Left lung (tissue), 10 donors: Measurements from ENCODE around the gene SLC22A14. TPM values are rescaled to one million over a fixed set of nuclear protein-coding genes. Genes with fewer than 3 reads are reported as not detected.

Source experiments
- ATAC-seq: fragments of 200-7000 bp; cut with Tn5 transposase; one replicate; pipeline ENCODE4 v1.9.1; 2020; ENCODE audit warnings: moderate library complexity
- DNase-seq, 4 donors: peaks; one replicate each; pipeline ENCODE4 v3.0.0-alpha.2; 2013 to 2020
- H3K27ac ChIP-seq, 2 donors: fragments of 200-600 bp; sonication (generic) in 1 of 2; one replicate each; pipeline versions ENCODE4 v1.5.0 to v1.8.0; 2020 to 2021
- H3K27me3 ChIP-seq, 2 donors: fragments of 200-600 bp; sonication (generic) in 1 of 2; one replicate each; pipeline versions ENCODE4 v1.5.0 to v1.8.0; 2020 to 2021
- H3K36me3 ChIP-seq, 2 donors: fragments of 200-600 bp; sonication (generic) in 1 of 2; one replicate each; pipeline versions ENCODE4 v1.5.0 to v1.8.0; 2020 to 2021
- H3K4me1 ChIP-seq, 2 donors: fragments of 200-600 bp; one replicate each; pipeline ENCODE4 v1.8.0; 2021
- H3K4me3 ChIP-seq, 2 donors: fragments of 200-600 bp; sonication (generic) in 1 of 2; one replicate each; pipeline versions ENCODE4 v1.5.0 to v1.8.0; 2020 to 2021; ENCODE audit warnings: mild to moderate bottlenecking in 1 of 2
- H3K9me3 ChIP-seq, 2 donors: fragments of 200-600 bp; sonication (generic) in 1 of 2; one replicate each; pipeline versions ENCODE4 v1.5.0 to v1.8.0; 2020 to 2021
- CTCF ChIP-seq, 2 donors: fragments of 200-600 bp; sonication (generic) in 1 of 2; IDR thresholded peaks; one replicate each; pipeline versions ENCODE4 v1.5.0 to v1.8.0; 2021; ENCODE audit warnings: antibody characterized with exemption in 2 of 2
- intact Hi-C, 2 donors: fragments of 100-400 bp; cut with DNase I; formaldehyde crosslinking; loops; one replicate each; pipeline versions ENCODE4 v1.11.2 to v1.14.2; 2022
- polyA plus RNA-seq, 6 donors: library from polyadenylated mRNA; unstranded; fragments of 120-200 nt; gene quantifications; one replicate each; pipeline ENCODE4 v1.2.1, GENCODE V29; 2013; ENCODE audit not compliant: insufficient read length in 6 of 6
- total RNA-seq, 2 donors: library from RNA; stranded (reverse); fragmentation: NEBNext Ultra II Directional; extraction: Animal tissue kit (Norgen Biotek cat#: 25700); gene quantifications; one replicate each; pipeline ENCODE4 v1.2.1, GENCODE V29; 2021
- donor health status: DM: no; HTN: yes; CAD: no.
- donor health status: DM: no; HTN: no; CAD: no.

The SLC22A14 gene
- total and polyA plus RNA-seq, 8 donors, result 0.11 to 0.24 (median 0.15) TPM; not detected in 2

- intact Hi-C loops, result no loop called here
- Histone ChIP-seq H3K9me3 (no peaks in the 10 kb centered on the region), H3K36me3 (peaks cover 0 to 7% of the 10 kb centered on the region in 2 donors), H3K4me3 (no peak overlapping the region), H3K4me1 (no peaks in the 10 kb centered on the region), H3K27ac (no peak overlapping the region), H3K27me3 (no peaks in the 10 kb centered on the region)
- DNase-seq (no peak), ATAC-seq (no peak)
- no peak for TF ChIP-seq CTCF (IDR thresholded peaks at IDR 0.05)
Observed at GRCh38 chr3:38361496-38361895, 79.4 kb downstream of the SLC22A14 start.

- Histone ChIP-seq H3K36me3 (peaks cover 0 to 12% of the 10 kb centered on the region in 2 donors), H3K4me3 (no peak overlapping the region), H3K4me1 (no peaks in the 10 kb centered on the region), H3K27ac (no peak overlapping the region), H3K9me3 (no peaks in the 10 kb centered on the region), H3K27me3 (no peaks in the 10 kb centered on the region)
- intact Hi-C loops, result no loop called here
- no peak for TF ChIP-seq CTCF (IDR thresholded peaks at IDR 0.05)
- ATAC-seq, result no peak
- no peak for DNase-seq
Observed at GRCh38 chr3:38362825-38363224, 80.7 kb downstream of the SLC22A14 start.

GRCh38 chr3:38364721-38365400, 82.8 kb downstream of the SLC22A14 start:
- ATAC-seq (no peak), DNase-seq (no peak)
- no peaks in the 10 kb centered on the region for H3K9me3 ChIP-seq
- H3K27me3 ChIP-seq, result no peaks in the 10 kb centered on the region
- H3K4me3 ChIP-seq, result no peak overlapping the region
- H3K4me1 ChIP-seq, result no peaks in the 10 kb centered on the region
- intact Hi-C loops, result no loop called here
- no peak overlapping the region for H3K27ac ChIP-seq
- H3K36me3 ChIP-seq, result peaks cover 0 to 18% of the 10 kb centered on the region in 2 donors
- TF ChIP-seq CTCF (IDR thresholded peaks at IDR 0.05), result no peak

GRCh38 chr3:38365469-38366062, 83.5 kb downstream of the SLC22A14 start:
- no peak for TF ChIP-seq CTCF (IDR thresholded peaks at IDR 0.05)
- ATAC-seq, result no peak
- DNase-seq, result no peak
- no peak overlapping the region for H3K4me3 ChIP-seq
- H3K27me3 ChIP-seq, result no peaks in the 10 kb centered on the region
- intact Hi-C loops, result no loop called here
- H3K36me3 ChIP-seq, result peaks cover 0 to 22% of the 10 kb centered on the region in 2 donors
- H3K9me3 ChIP-seq, result no peaks in the 10 kb centered on the region
- no peaks in the 10 kb centered on the region for H3K4me1 ChIP-seq
- H3K27ac ChIP-seq, result no peak overlapping the region

GRCh38 chr3:38366082-38366481, 84.0 kb downstream of the SLC22A14 start:
- Histone ChIP-seq H3K36me3 (peaks cover 0 to 25% of the 10 kb centered on the region in 2 donors), H3K9me3 (no peaks in the 10 kb centered on the region), H3K27ac (no peak overlapping the region), H3K4me3 (no peak overlapping the region), H3K27me3 (no peaks in the 10 kb centered on the region), H3K4me1 (no peaks in the 10 kb centered on the region)
- ATAC-seq (no peak), DNase-seq (no peak)
- no peak for TF ChIP-seq CTCF (IDR thresholded peaks at IDR 0.05)
- intact Hi-C loops, result no loop called here
